HG02798 (cell line): ENCODE data around the gene LYSMD2.

Source experiments
- ATAC-seq: cut with Tn5 transposase; IDR thresholded peaks from one replicate; pipeline ENCODE4 v1.9.1; 2021; ENCODE audit warnings: mild to moderate bottlenecking; ENCODE audit not compliant: unreplicated experiment, poor library complexity

Gene LYSMD2

DNA sequence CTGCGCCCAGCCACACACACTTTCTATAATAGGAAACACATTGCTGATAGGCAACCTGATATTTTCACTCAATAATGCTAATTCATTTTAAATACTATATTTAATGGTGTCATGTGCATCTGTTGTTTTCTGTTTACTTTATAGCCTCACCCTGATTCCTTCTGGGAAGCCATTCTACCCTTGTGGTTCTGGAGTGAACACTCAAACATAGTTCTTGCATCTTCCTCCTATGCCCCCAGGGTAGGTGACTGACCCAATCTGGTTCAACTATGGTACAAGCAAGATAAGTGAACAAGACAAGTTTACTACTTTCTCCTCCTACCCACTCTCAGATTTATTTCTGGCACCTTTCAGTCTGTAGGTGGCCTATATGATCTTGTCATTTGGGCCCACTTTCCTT, 60.4 kb downstream of the LYSMD2 start:
- ATAC-seq = no peak

DNA sequence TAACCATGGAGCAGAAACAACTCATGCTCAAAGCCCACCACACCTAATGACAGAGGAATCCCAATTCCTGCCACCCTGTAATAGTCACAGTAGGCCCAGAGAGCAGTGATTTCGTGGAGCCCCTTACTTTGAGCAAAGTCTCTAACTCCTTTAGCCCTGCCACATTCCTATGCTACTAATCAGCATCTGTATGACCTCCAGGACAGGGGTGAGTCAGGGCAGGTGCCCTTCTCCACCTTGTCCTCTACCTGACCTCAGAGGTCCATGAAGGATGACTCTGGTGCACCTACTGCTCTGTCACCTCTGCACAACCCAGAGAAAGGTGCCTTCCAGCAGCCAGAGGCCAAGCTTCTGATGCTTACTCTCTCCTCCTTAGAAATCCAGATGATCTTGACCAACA, 62.2 kb downstream of the LYSMD2 start:
- no peak for ATAC-seq
